HEK293 (cell line): ENCODE measurements around the gene KATNAL2.
"Not testable (repeated sequence)": the region's sequence is repeated elsewhere in the genome, so short reads cannot be mapped to it uniquely, and the experiment has no call there.

Experiments
- CTCF ChIA-PET: fragments of 350-600 bp; formaldehyde crosslinking; extraction: SDS; loops from one replicate; lab custom pipeline; 2021; ENCODE audit warnings: antibody characterized with exemption; lab: Yijun Ruan, JAX
- POLR2A ChIA-PET: fragments of 300-600 bp; formaldehyde crosslinking; extraction: SDS; loops from one replicate; lab custom pipeline; 2020; ENCODE audit warnings: antibody characterized with exemption, inconsistent platforms; lab: Yijun Ruan, JAX
- H3K27ac ChIP-seq: fragments of 200-500 bp; sonication (Bioruptor generic); 2 replicates; pipeline ENCODE4 v1.5.1; 2014; ENCODE audit warnings: low read depth, low read length, control low read depth, inconsistent platforms; ENCODE audit errors: extremely low read depth
- H3K36me3 ChIP-seq, 2 experiments: fragments of 200-500 bp in 1 of 2; sonication (Bioruptor generic) in 1 of 2; 1 replicate in 1 of 2; 2 replicates in 1 of 2; pipeline ENCODE4 v1.5.1; 2014 to 2017; ENCODE audit warnings: inconsistent platforms in 2 of 2, low read length in 2 of 2; ENCODE audit not compliant: control insufficient read depth in 2 of 2, insufficient read depth in 1 of 2
- H3K4me1 ChIP-seq: fragments of 200-500 bp; sonication (Bioruptor generic); 2 replicates; pipeline ENCODE4 v1.5.1; 2014; ENCODE audit warnings: mild to moderate bottlenecking, low read length, inconsistent platforms; ENCODE audit not compliant: control insufficient read depth, insufficient read depth
- H3K4me3 ChIP-seq: 2 replicates; pipeline ENCODE4 v1.5.1; 2011; ENCODE audit warnings: low read depth, mild to moderate bottlenecking, control low read depth, low read length, moderate library complexity
- H3K9me3 ChIP-seq: fragments of 200-500 bp; sonication (Bioruptor generic); 2 replicates; pipeline ENCODE4 v1.5.1; 2014; ENCODE audit warnings: low read depth, low read length, inconsistent platforms; ENCODE audit not compliant: control insufficient read depth, insufficient read depth
- GFI1B ChIP-seq: fragments of 450-650 bp; formaldehyde crosslinking; IDR thresholded peaks from 2 replicates; pipeline ENCODE4 v1.5.1; 2016; ENCODE audit warnings: missing biosample characterization, missing genetic modification characterization
- HOXC10 ChIP-seq: sonication (generic); formaldehyde crosslinking; IDR thresholded peaks from 2 replicates; pipeline ENCODE4 v1.8.1; 2023; ENCODE audit warnings: mild to moderate bottlenecking, missing genetic modification reagents
- KLF7 ChIP-seq: fragments of 450-650 bp; formaldehyde crosslinking; IDR thresholded peaks from 2 replicates; pipeline ENCODE4 v1.5.1; 2016; ENCODE audit warnings: missing biosample characterization, missing genetic modification characterization, borderline replicate concordance
- KLF9 ChIP-seq: fragments of 450-650 bp; formaldehyde crosslinking; IDR thresholded peaks from 2 replicates; pipeline ENCODE4 v1.5.1; 2016; ENCODE audit warnings: missing biosample characterization, missing genetic modification characterization, low read depth
- MZF1 ChIP-seq: fragments of 450-650 bp; formaldehyde crosslinking; IDR thresholded peaks from 2 replicates; pipeline ENCODE4 v1.5.1; 2017; ENCODE audit warnings: missing biosample characterization, missing genetic modification characterization, borderline replicate concordance
- OVOL3 ChIP-seq: fragments of 450-650 bp; formaldehyde crosslinking; IDR thresholded peaks from 2 replicates; pipeline ENCODE4 v1.5.1; 2016; ENCODE audit warnings: missing biosample characterization, missing genetic modification characterization
- REPIN1 ChIP-seq: fragments of 450-650 bp; formaldehyde crosslinking; IDR thresholded peaks from 2 replicates; pipeline ENCODE4 v1.5.1; 2017; ENCODE audit warnings: missing biosample characterization, missing genetic modification characterization, low read depth
- ZNF10 ChIP-seq: fragments of 450-650 bp; formaldehyde crosslinking; IDR thresholded peaks from 2 replicates; pipeline ENCODE4 v1.5.1; 2017; ENCODE audit warnings: missing biosample characterization, missing genetic modification characterization
- ZNF112 ChIP-seq: fragments of 450-650 bp; formaldehyde crosslinking; IDR thresholded peaks from 2 replicates; pipeline ENCODE4 v1.5.0; 2017; ENCODE audit warnings: missing biosample characterization, missing genetic modification characterization
- ZNF175 ChIP-seq: fragments of 450-650 bp; formaldehyde crosslinking; IDR thresholded peaks from 2 replicates; pipeline ENCODE4 v1.5.1; 2016; ENCODE audit warnings: missing biosample characterization, missing genetic modification characterization
- ZNF211 ChIP-seq: fragments of 450-650 bp; formaldehyde crosslinking; IDR thresholded peaks from 2 replicates; pipeline ENCODE4 v1.5.1; 2016; ENCODE audit warnings: low read depth, missing biosample characterization, missing genetic modification characterization
- ZNF223 ChIP-seq: fragments of 450-650 bp; formaldehyde crosslinking; IDR thresholded peaks from 2 replicates; pipeline ENCODE4 v1.5.1; 2016; ENCODE audit warnings: missing biosample characterization, missing genetic modification characterization
- ZNF239 ChIP-seq: fragments of 450-650 bp; formaldehyde crosslinking; IDR thresholded peaks from 2 replicates; pipeline ENCODE4 v1.5.1; 2016; ENCODE audit warnings: missing biosample characterization, missing genetic modification characterization
- ZNF433 ChIP-seq: fragments of 450-650 bp; formaldehyde crosslinking; IDR thresholded peaks from 2 replicates; pipeline ENCODE4 v1.5.1; 2016; ENCODE audit warnings: missing biosample characterization, missing genetic modification characterization, low read depth
- ZNF501 ChIP-seq: fragments of 450-650 bp; formaldehyde crosslinking; IDR thresholded peaks from 2 replicates; pipeline ENCODE4 v1.5.1; 2016; ENCODE audit warnings: missing biosample characterization, missing genetic modification characterization
- ZNF510 ChIP-seq: fragments of 450-650 bp; formaldehyde crosslinking; IDR thresholded peaks from 2 replicates; pipeline ENCODE4 v1.5.1; 2018; ENCODE audit warnings: mild to moderate bottlenecking, missing genetic modification characterization, missing biosample characterization; ENCODE audit not compliant: insufficient replicate concordance
- ZNF558 ChIP-seq: fragments of 450-650 bp; formaldehyde crosslinking; IDR thresholded peaks from 2 replicates; pipeline ENCODE4 v1.5.1; 2016; ENCODE audit warnings: missing biosample characterization, missing genetic modification characterization
- ZNF621 ChIP-seq: fragments of 450-650 bp; formaldehyde crosslinking; IDR thresholded peaks from 2 replicates; pipeline ENCODE4 v1.5.1; 2017; ENCODE audit warnings: missing biosample characterization, missing genetic modification characterization
- ZNF626 ChIP-seq: fragments of 450-650 bp; sonication (Bioruptor Pico); formaldehyde crosslinking; IDR thresholded peaks from 2 replicates; pipeline ENCODE4 v1.5.1; 2018; ENCODE audit warnings: missing biosample characterization, missing genetic modification characterization, inconsistent platforms
- ZNF654 ChIP-seq: fragments of 450-650 bp; formaldehyde crosslinking; IDR thresholded peaks from 2 replicates; pipeline ENCODE4 v1.5.1; 2016; ENCODE audit warnings: low read depth, missing biosample characterization, missing genetic modification characterization
- ZNF701 ChIP-seq: fragments of 450-650 bp; formaldehyde crosslinking; IDR thresholded peaks from 2 replicates; pipeline ENCODE4 v1.5.1; 2016; ENCODE audit warnings: missing biosample characterization, missing genetic modification characterization
- ZNF76 ChIP-seq: fragments of 450-650 bp; formaldehyde crosslinking; IDR thresholded peaks from 2 replicates; pipeline ENCODE4; 2016; ENCODE audit warnings: low read depth, missing biosample characterization, missing genetic modification characterization, borderline replicate concordance
- TF ChIP-seq, protein P1 (sequence below): fragments of 450-650 bp; formaldehyde crosslinking; IDR thresholded peaks from 2 replicates; pipeline ENCODE4 v1.5.1; 2017; ENCODE audit warnings: missing biosample characterization, missing genetic modification characterization
- TF ChIP-seq, protein P2 (sequence below): fragments of 450-650 bp; formaldehyde crosslinking; IDR thresholded peaks from 2 replicates; pipeline ENCODE4 v1.5.1; 2016; ENCODE audit warnings: missing biosample characterization, missing genetic modification characterization

Gene KATNAL2

DNA sequence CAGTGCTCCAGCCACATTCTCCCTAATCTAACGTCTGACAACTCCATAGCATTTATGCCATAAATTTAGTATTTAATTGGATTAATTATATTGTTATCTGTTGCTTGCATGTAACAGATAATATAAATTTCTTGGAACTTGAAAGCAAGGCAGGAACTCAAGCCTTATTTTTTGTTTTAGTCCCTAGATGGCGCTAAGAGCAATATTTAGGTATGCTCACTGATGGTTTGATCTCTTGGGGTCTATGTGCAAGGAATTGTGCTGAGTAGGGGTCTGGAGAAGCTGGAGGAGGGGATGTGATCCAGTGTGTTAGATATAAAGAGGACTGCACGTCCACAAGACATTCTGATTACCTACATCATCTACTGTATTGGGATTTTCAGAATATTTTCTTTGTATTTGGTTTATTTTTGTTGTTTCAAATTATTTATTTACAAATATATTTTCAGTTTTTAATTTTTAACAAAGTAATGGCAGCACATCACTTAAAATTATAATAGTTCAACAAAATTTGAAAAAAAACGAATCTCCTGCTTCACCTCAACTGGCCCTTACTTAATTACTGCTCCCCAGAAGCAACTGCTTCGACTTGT lies 32.8 kb downstream of the KATNAL2 start:
- H3K4me3 ChIP-seq, result no peak overlapping the region
- H3K9me3 ChIP-seq, result no peaks in the 10 kb centered on the region
- H3K36me3 ChIP-seq, result no peaks in the 10 kb centered on the region
- no peak overlapping the region for H3K27ac ChIP-seq
- TF ChIP-seq ZNF76, result no peak
- peak; percentile 25; the same call in 1 of the 2 replicates for TF ChIP-seq ZNF654 (tag by site-specific recombination)
- TF ChIP-seq, all 188 proteins: peak for 1
- ChIA-PET POLR2A (no interaction called here), CTCF (interaction anchor here (0.5 to 2.4 kb wide), 15 partner anchors 10 to 1453 kb away, joined by 3 to 18 read pairs (median 4); partner anchors contain the start of genes ELOA2, KATNAL2 and PIAS2)
- no peaks in the 10 kb centered on the region for H3K4me1 ChIP-seq

DNA sequence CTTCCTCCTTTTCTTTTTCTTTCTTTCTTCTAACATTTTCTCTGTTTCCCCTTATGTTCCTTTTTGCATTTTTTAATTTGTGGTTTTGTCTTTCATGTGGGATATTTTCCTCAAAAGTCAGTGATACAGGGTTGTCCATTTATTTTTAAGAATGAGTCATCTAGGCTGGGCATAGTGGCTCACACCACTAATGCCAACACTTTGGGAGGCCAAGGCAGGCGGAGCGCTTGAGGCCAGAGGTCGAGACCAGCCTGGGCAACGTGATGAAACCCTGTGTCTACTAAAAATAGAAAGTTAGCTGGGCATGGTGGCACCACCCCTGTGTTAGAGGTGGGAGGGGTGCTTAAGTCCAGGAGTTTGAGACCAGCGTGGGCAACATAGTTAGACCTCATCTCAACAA lies 35.8 kb downstream of the KATNAL2 start:
- ChIA-PET CTCF (no interaction called here), POLR2A (no interaction called here)
- no peaks in the 10 kb centered on the region for H3K9me3 ChIP-seq
- TF ChIP-seq ZNF76 (no peak), OVOL3 (tag by site-specific recombination) (no peak), ZNF211 (tag by site-specific recombination) (no peak)
- TF ChIP-seq, protein P1, sequence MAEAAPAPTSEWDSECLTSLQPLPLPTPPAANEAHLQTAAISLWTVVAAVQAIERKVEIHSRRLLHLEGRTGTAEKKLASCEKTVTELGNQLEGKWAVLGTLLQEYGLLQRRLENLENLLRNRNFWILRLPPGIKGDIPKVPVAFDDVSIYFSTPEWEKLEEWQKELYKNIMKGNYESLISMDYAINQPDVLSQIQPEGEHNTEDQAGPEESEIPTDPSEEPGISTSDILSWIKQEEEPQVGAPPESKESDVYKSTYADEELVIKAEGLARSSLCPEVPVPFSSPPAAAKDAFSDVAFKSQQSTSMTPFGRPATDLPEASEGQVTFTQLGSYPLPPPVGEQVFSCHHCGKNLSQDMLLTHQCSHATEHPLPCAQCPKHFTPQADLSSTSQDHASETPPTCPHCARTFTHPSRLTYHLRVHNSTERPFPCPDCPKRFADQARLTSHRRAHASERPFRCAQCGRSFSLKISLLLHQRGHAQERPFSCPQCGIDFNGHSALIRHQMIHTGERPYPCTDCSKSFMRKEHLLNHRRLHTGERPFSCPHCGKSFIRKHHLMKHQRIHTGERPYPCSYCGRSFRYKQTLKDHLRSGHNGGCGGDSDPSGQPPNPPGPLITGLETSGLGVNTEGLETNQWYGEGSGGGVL, result no peak
- no peak overlapping the region for H3K4me3 ChIP-seq
- no peak overlapping the region for H3K27ac ChIP-seq
- no peaks in the 10 kb centered on the region for H3K4me1 ChIP-seq
- H3K36me3 ChIP-seq, result no peaks in the 10 kb centered on the region

DNA sequence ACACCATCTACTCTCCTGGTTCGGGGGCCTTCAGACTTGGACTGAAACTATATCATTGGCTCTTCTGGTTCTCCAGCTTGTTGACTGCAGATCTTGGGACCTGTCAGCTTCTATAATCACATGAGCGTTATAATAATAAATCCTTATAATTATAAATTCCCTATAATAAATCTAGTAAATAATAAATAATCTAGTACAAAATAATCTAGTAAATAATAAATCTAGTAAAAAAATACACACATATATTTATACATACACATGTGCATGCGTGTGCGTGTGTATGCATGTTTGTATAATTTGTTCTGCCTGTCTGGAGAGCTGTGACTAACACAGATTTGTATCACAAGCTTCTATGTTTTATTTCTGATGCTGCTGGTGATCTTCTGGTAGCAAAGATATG lies 40.8 kb downstream of the KATNAL2 start:
- POLR2A ChIA-PET, result no interaction called here
- CTCF ChIA-PET, result interaction anchor here (0.6 kb wide), 2 partner anchors 75 to 1290 kb away, joined by 3 read pairs; no protein-coding TSS in a partner anchor

DNA sequence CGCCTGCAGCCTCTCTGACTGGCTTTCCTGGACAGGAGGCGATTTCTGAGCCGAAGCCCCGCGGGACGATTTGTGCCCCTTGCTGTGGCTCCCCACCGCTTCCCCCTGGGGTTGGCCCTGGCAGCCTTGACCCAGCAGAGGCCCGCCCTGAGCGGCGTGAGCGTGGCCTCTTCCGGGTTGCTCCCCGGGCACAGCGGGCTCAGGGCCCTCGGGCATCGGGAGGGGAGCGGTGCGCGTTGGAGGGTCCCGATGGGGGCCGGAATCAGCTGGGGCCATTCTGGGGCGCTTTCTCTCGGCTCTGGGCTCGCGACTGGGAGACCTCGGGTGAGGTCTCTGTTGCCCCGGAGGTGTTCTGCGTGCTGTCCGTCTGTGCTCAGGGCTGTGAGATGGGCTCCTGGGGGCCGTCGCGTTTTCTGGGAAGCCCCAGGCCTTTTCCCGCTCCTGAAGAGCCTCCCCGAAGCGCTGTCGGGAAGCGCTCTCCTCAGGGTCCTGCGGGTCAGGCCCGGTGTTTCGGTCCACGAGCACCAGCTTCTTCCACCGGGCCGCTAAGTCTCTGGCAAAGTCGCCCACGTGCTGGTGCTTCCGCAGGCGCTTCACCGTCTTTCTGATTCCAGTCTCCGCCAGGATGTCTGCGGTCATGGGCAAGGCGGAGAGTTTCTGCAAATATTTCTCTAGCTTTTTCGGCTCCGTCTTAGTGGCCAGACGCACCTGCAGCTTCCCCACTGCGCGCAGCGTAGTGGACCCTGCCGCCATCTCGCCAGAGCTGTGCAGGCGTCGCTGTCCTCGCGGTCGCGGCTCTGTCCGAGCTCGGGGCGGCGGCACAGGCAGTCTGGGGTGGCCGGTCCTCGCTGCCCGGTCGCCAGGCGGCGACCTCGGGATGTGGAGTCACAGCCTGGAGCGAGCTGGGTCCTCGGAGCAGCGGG lies 46.5 kb downstream of the KATNAL2 start:
- H3K27ac ChIP-seq, H3K4me1 ChIP-seq, CTCF ChIA-PET, POLR2A ChIA-PET, H3K36me3 ChIP-seq, H3K9me3 ChIP-seq, H3K4me3 ChIP-seq: not testable (repeated sequence)

More for the DNA sequence above, 40.8 kb downstream of the KATNAL2 start:
- Histone ChIP-seq H3K4me3 (no peak overlapping the region), H3K4me1 (no peaks in the 10 kb centered on the region), H3K36me3 (no peaks in the 10 kb centered on the region), H3K27ac (no peak overlapping the region), H3K9me3 (no peaks in the 10 kb centered on the region)
- TF ChIP-seq ZNF621 (tag by site-specific recombination) (no peak), MZF1 (tag by site-specific recombination) (no peak), ZNF510 (tag by site-specific recombination) (no peak), ZNF626 (tag by site-specific recombination) (no peak), ZNF175 (no peak), GFI1B (tag by site-specific recombination) (no peak), ZNF223 (tag by site-specific recombination) (no peak), ZNF701 (tag by site-specific recombination) (no peak), ZNF239 (no peak), KLF9 (no peak), ZNF433 (tag by site-specific recombination) (no peak), ZNF558 (tag by site-specific recombination) (no peak), REPIN1 (no peak), ZNF501 (tag by site-specific recombination) (no peak), ZNF112 (tag by site-specific recombination) (no peak), KLF7 (no peak), HOXC10 (CRISPR knock-in tag) (no peak), ZNF10 (tag by site-specific recombination) (no peak)
- TF ChIP-seq, protein P2, sequence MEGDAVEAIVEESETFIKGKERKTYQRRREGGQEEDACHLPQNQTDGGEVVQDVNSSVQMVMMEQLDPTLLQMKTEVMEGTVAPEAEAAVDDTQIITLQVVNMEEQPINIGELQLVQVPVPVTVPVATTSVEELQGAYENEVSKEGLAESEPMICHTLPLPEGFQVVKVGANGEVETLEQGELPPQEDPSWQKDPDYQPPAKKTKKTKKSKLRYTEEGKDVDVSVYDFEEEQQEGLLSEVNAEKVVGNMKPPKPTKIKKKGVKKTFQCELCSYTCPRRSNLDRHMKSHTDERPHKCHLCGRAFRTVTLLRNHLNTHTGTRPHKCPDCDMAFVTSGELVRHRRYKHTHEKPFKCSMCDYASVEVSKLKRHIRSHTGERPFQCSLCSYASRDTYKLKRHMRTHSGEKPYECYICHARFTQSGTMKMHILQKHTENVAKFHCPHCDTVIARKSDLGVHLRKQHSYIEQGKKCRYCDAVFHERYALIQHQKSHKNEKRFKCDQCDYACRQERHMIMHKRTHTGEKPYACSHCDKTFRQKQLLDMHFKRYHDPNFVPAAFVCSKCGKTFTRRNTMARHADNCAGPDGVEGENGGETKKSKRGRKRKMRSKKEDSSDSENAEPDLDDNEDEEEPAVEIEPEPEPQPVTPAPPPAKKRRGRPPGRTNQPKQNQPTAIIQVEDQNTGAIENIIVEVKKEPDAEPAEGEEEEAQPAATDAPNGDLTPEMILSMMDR (tag by site-specific recombination), result no peak
